Breast epithelium (tissue), 3 donors: ENCODE results near the gene HOXD9.

ENCODE experiments used
- POLR2A ChIP-seq: fragments of 450-650 bp; IDR thresholded peaks from one replicate; pipeline ENCODE4 v1.6.1; 2016; ENCODE audit warnings: antibody characterized with exemption, mild to moderate bottlenecking, moderate library complexity
- TF ChIP-seq, protein P1 (sequence below), 3 donors: fragments of 450-650 bp; IDR thresholded peaks; one replicate each; pipeline ENCODE4 v1.5.1; 2016 to 2017; ENCODE audit warnings: antibody characterized with exemption in 3 of 3, mild to moderate bottlenecking in 3 of 3, moderate library complexity in 3 of 3

GRCh38 chr2:176174382-176174823, 51.9 kb downstream of the HOXD9 start:
- TF ChIP-seq, protein P1, sequence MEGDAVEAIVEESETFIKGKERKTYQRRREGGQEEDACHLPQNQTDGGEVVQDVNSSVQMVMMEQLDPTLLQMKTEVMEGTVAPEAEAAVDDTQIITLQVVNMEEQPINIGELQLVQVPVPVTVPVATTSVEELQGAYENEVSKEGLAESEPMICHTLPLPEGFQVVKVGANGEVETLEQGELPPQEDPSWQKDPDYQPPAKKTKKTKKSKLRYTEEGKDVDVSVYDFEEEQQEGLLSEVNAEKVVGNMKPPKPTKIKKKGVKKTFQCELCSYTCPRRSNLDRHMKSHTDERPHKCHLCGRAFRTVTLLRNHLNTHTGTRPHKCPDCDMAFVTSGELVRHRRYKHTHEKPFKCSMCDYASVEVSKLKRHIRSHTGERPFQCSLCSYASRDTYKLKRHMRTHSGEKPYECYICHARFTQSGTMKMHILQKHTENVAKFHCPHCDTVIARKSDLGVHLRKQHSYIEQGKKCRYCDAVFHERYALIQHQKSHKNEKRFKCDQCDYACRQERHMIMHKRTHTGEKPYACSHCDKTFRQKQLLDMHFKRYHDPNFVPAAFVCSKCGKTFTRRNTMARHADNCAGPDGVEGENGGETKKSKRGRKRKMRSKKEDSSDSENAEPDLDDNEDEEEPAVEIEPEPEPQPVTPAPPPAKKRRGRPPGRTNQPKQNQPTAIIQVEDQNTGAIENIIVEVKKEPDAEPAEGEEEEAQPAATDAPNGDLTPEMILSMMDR (IDR thresholded peaks at IDR 0.05) = no peak
- no peak for TF ChIP-seq POLR2A
